Measurements from ENCODE around the gene SSU72.
"Not testable (repeated sequence)": the region's sequence is repeated elsewhere in the genome, so short reads cannot be mapped to it uniquely, and the experiment has no call there.

Gene SSU72

GRCh38 chr1:1528301-1529267, 46.1 kb downstream of the SSU72 start:
- no peak overlapping the region for H3K4me3 ChIP-seq (ENCODE audit: insufficient read depth, low read length, poor library complexity, severe bottlenecking)
- H3K9ac ChIP-seq (ENCODE audit: low read length): no peak overlapping the region
- no peaks in the 10 kb centered on the region for H4K20me1 ChIP-seq (ENCODE audit: low read depth, low read length)
- no peaks in the 10 kb centered on the region; the same call in 1 of the 2 replicates for H3F3A ChIP-seq (ENCODE audit: insufficient read depth)
- H3K79me2 ChIP-seq (ENCODE audit: insufficient read depth, low read length): no peaks in the 10 kb centered on the region
- no peak overlapping the region for H2AFZ ChIP-seq (ENCODE audit: low read depth, low read length, severe bottlenecking)
- no peaks in the 10 kb centered on the region for H3K9me3 ChIP-seq (ENCODE audit: insufficient read depth, low read length)
- no peaks in the 10 kb centered on the region for H3K27me3 ChIP-seq (ENCODE audit: low read length)
- H3K27ac ChIP-seq (ENCODE audit: low read depth, low read length): no peak overlapping the region
- no peaks in the 10 kb centered on the region for H3K9me2 ChIP-seq (replicated peaks; ENCODE audit: insufficient read depth, low read length)
- H3K36me3 ChIP-seq (ENCODE audit: low read length): no peaks in the 10 kb centered on the region
- H3K4me2 ChIP-seq (ENCODE audit: low read depth, low read length, poor library complexity, severe bottlenecking): no peak overlapping the region
- no peak for TF ChIP-seq CTCF (IDR thresholded peaks at IDR 0.05; ENCODE audit: insufficient read depth, low read length, poor library complexity, severe bottlenecking)
- TF ChIP-seq EZH2phosphoT487 (conservative IDR thresholded peaks at IDR 0.05; ENCODE audit: low read length): no peak

DNA sequence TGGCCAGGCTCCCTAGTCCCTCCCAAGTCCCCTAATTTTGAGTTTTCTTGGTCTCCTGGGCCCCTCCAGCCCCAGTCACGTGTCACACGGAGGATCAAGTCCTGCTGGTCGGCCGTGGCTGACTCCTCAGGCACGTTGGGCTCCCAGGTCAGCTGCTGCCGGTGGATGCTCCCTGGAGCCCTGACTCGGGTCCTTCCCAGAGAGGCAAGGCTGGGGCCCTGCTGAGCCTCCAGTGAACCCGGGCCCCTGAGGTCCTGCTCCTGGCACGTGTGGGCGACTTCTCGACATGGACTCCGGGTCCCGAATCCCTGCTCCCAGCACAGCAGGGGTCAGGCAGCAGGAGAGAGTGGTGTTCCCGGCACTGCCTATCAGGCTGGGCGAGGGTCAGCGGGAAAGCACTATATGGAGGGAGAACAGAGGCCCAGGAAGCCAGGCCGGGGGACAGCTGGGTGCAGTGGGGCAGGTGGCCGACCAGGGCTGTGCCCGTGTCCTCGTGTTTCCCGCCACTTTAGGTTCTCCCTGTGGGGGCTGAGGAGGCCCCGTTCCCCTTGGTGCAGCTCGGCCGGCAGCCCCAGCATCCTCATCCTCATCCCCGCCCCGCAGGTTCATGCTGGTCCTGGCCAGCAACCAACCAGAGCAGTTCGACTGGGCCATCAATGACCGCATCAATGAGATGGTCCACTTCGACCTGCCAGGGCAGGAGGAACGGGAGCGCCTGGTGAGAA, 47.4 kb downstream of the SSU72 start:
- Histone ChIP-seq H3K4me3 (ENCODE audit: insufficient read depth, low read length, poor library complexity, severe bottlenecking) (no peak overlapping the region), H2AFZ (ENCODE audit: low read depth, low read length, severe bottlenecking) (no peak overlapping the region), H3F3A (ENCODE audit: insufficient read depth) (no peaks in the 10 kb centered on the region; the same call in 1 of the 2 replicates), H3K9me3 (ENCODE audit: insufficient read depth, low read length) (no peaks in the 10 kb centered on the region), H3K27ac (ENCODE audit: low read depth, low read length) (no peak overlapping the region), H3K79me2 (ENCODE audit: insufficient read depth, low read length) (no peaks in the 10 kb centered on the region), H3K9me2 (replicated peaks; ENCODE audit: insufficient read depth, low read length) (no peaks in the 10 kb centered on the region), H4K20me1 (ENCODE audit: low read depth, low read length) (no peaks in the 10 kb centered on the region), H3K36me3 (ENCODE audit: low read length) (no peaks in the 10 kb centered on the region), H3K27me3 (ENCODE audit: low read length) (no peaks in the 10 kb centered on the region), H3K9ac (ENCODE audit: low read length) (no peak overlapping the region), H3K4me2 (ENCODE audit: low read depth, low read length, poor library complexity, severe bottlenecking) (no peak overlapping the region)
- TF ChIP-seq EZH2phosphoT487 (conservative IDR thresholded peaks at IDR 0.05; ENCODE audit: low read length): no peak

DNA sequence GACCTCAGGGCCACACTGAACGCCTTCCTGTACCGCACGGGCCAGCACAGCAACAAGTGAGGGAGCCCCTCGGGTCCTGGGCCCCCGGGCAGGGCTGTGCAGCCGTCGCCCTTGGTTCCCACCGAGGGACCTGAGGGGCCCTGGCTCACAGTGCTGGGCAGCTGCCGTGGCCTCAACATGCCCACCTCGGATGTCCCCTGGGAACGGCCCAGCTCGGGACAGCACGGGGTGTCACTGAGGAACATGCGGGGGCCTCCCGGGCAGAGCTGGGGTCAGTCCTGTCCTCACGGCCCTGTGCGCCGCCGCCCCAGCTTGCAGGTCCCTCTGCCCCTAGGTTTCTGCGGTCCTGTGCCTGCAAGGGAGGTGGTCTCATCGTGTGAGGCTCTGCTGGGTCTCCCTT, 48.2 kb downstream of the SSU72 start:
- not testable (repeated sequence) for H3K79me2 ChIP-seq (ENCODE audit: insufficient read depth, low read length); H3K9me2 ChIP-seq (replicated peaks; ENCODE audit: insufficient read depth, low read length); H2AFZ ChIP-seq (ENCODE audit: low read depth, low read length, severe bottlenecking); H4K20me1 ChIP-seq (ENCODE audit: low read depth, low read length); H3K27ac ChIP-seq (ENCODE audit: low read depth, low read length); H3K4me2 ChIP-seq (ENCODE audit: low read depth, low read length, poor library complexity, severe bottlenecking); H3F3A ChIP-seq (ENCODE audit: insufficient read depth); H3K27me3 ChIP-seq (ENCODE audit: low read length); H3K9me3 ChIP-seq (ENCODE audit: insufficient read depth, low read length); H3K36me3 ChIP-seq (ENCODE audit: low read length); H3K9ac ChIP-seq (ENCODE audit: low read length); H3K4me3 ChIP-seq (ENCODE audit: insufficient read depth, low read length, poor library complexity, severe bottlenecking)

GRCh38 chr1:1524750-1525383, 49.8 kb downstream of the SSU72 start:
- not testable (repeated sequence) for H3K4me3 ChIP-seq (ENCODE audit: insufficient read depth, low read length, poor library complexity, severe bottlenecking); H3K9me3 ChIP-seq (ENCODE audit: insufficient read depth, low read length); H3K36me3 ChIP-seq (ENCODE audit: low read length); H2AFZ ChIP-seq (ENCODE audit: low read depth, low read length, severe bottlenecking); H3K79me2 ChIP-seq (ENCODE audit: insufficient read depth, low read length); H3K9ac ChIP-seq (ENCODE audit: low read length); H3K27ac ChIP-seq (ENCODE audit: low read depth, low read length); H3F3A ChIP-seq (ENCODE audit: insufficient read depth); H3K4me2 ChIP-seq (ENCODE audit: low read depth, low read length, poor library complexity, severe bottlenecking); H3K27me3 ChIP-seq (ENCODE audit: low read length); H4K20me1 ChIP-seq (ENCODE audit: low read depth, low read length); H3K9me2 ChIP-seq (replicated peaks; ENCODE audit: insufficient read depth, low read length)

- not testable (repeated sequence) for H3K27me3 ChIP-seq (ENCODE audit: low read length); H3K79me2 ChIP-seq (ENCODE audit: insufficient read depth, low read length); H3K27ac ChIP-seq (ENCODE audit: low read depth, low read length); H3K4me3 ChIP-seq (ENCODE audit: insufficient read depth, low read length, poor library complexity, severe bottlenecking); H3K4me2 ChIP-seq (ENCODE audit: low read depth, low read length, poor library complexity, severe bottlenecking); H3K36me3 ChIP-seq (ENCODE audit: low read length); H3K9me3 ChIP-seq (ENCODE audit: insufficient read depth, low read length); H3K9me2 ChIP-seq (replicated peaks; ENCODE audit: insufficient read depth, low read length); H2AFZ ChIP-seq (ENCODE audit: low read depth, low read length, severe bottlenecking); H3F3A ChIP-seq (ENCODE audit: insufficient read depth); H4K20me1 ChIP-seq (ENCODE audit: low read depth, low read length); H3K9ac ChIP-seq (ENCODE audit: low read length)
These were observed 51.0 kb downstream of the SSU72 start for GRCh38 chr1:1523651-1524050.

GRCh38 chr1:1523226-1523625, 51.4 kb downstream of the SSU72 start:
- not testable (repeated sequence) for H3K4me2 ChIP-seq (ENCODE audit: low read depth, low read length, poor library complexity, severe bottlenecking)

More at GRCh38 chr1:1523226-1523625, 51.4 kb downstream of the SSU72 start:
- not testable (repeated sequence) for H4K20me1 ChIP-seq (ENCODE audit: low read depth, low read length); H3K9ac ChIP-seq (ENCODE audit: low read length); H3K27me3 ChIP-seq (ENCODE audit: low read length); H3F3A ChIP-seq (ENCODE audit: insufficient read depth); H3K36me3 ChIP-seq (ENCODE audit: low read length); H2AFZ ChIP-seq (ENCODE audit: low read depth, low read length, severe bottlenecking); H3K27ac ChIP-seq (ENCODE audit: low read depth, low read length); H3K9me2 ChIP-seq (replicated peaks; ENCODE audit: insufficient read depth, low read length); H3K79me2 ChIP-seq (ENCODE audit: insufficient read depth, low read length); H3K9me3 ChIP-seq (ENCODE audit: insufficient read depth, low read length); H3K4me3 ChIP-seq (ENCODE audit: insufficient read depth, low read length, poor library complexity, severe bottlenecking)
